VCaP (cell line): ENCODE measurements around the gene TEKTIP1.

Source experiments
- H3K27ac ChIP-seq: fragments of 450-650 bp; 2 replicates; pipeline ENCODE4 v1.5.1; 2017
- CTCF ChIP-seq: fragments of 450-650 bp; conservative IDR thresholded peaks from 2 replicates; pipeline ENCODE4 v1.5.1; 2017; ENCODE audit warnings: mild to moderate bottlenecking, moderate library complexity

The TEKTIP1 gene

GRCh38 chr19:3496392-3497273 is 42.3 kb upstream of the TEKTIP1 start:
- no peak for TF ChIP-seq CTCF

GRCh38 chr19:3497757-3498520 is 41.0 kb upstream of the TEKTIP1 start:
- H3K27ac ChIP-seq = no peak overlapping the region
- TF ChIP-seq CTCF = no peak

More at GRCh38 chr19:3496392-3497273, 42.3 kb upstream of the TEKTIP1 start:
- H3K27ac ChIP-seq = no peak overlapping the region

- no peak for TF ChIP-seq CTCF
- peak overlapping the region; percentile 92 for H3K27ac ChIP-seq
Measured at GRCh38 chr19:3499738-3500428, 39.1 kb upstream of the TEKTIP1 start.

GRCh38 chr19:3500429-3501101 is 38.4 kb upstream of the TEKTIP1 start, which contains the start of gene DOHH:
TSS of gene DOHH (minus strand) at chr19:3500674. CDS start at chr19:3496814, 3,860 bp downstream.
- H3K27ac ChIP-seq = peak within 1 kb of the TSS; percentile 92
- TF ChIP-seq CTCF = no peak

- no peak overlapping the region for H3K27ac ChIP-seq
- TF ChIP-seq CTCF = no peak
Measured at GRCh38 chr19:3501780-3502179, 37.2 kb upstream of the TEKTIP1 start.

- TF ChIP-seq CTCF = no peak
- H3K27ac ChIP-seq = no peak overlapping the region
Measured at GRCh38 chr19:3503036-3503572, 35.9 kb upstream of the TEKTIP1 start.
